OCI-M2 (cell line): ENCODE data around the gene PDSS2.

Experiments
- DNase-seq: peaks from one replicate; lab custom pipeline; 2025; ENCODE audit not compliant: unreplicated experiment; lab: John Stamatoyannopoulos, UW

The PDSS2 gene

DNA sequence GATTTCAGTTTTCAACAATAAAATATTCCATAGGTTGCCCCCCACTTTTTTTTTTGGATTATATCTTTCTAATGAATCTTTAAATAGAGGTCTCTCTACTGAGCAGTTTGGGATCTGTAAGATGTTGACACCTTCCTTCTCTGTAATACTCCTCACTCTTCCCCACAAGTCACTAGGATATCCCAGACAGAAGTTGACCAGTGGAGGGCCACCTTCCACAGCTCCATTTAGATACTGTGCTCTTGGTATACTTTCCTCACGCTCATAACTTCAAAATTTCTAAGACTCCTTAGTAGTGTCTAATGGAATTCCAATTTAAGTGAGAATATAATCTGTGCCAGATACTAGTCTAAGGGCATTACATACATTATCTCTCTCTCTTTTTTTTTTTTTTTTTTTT, 185.1 kb downstream of the PDSS2 start:
- no peak for DNase-seq

GRCh38 chr6:107272246-107272645, 187.1 kb downstream of the PDSS2 start:
- no peak for DNase-seq

GRCh38 chr6:107271208-107271790, 188.1 kb downstream of the PDSS2 start:
- DNase-seq = no peak

DNA sequence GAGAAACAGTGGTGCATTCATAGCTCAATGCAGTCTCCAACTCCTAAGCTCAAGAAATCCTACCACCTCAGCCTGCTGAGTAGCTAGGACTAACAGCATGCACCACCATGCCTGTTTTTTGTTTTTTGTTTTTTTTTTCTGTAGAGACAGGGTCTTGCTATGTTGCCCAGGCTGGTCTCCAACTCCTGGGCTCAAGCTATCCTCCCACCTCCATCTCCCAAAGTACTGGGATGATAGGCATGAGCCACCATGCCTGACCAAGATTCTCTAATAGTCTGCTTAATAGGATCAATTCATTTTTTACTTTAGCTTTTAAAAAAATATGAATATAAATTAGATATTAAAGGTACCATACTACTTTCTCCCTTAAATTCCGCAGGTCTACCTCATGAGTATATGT, 191.7 kb downstream of the PDSS2 start:
- DNase-seq = no peak

- DNase-seq = no peak
Measured at GRCh38 chr6:107267006-107267405, 192.4 kb downstream of the PDSS2 start.

GRCh38 chr6:107266563-107266962, 192.8 kb downstream of the PDSS2 start:
- DNase-seq = no peak

- DNase-seq = no peak
Measured at GRCh38 chr6:107264357-107264840, 195.0 kb downstream of the PDSS2 start.

- no peak for DNase-seq
Measured at GRCh38 chr6:107259951-107260350, 199.4 kb downstream of the PDSS2 start.

- no peak for DNase-seq
Measured at GRCh38 chr6:107248147-107248546, 211.2 kb downstream of the PDSS2 start.

GRCh38 chr6:107246972-107247615, 212.3 kb downstream of the PDSS2 start:
- no peak for DNase-seq

DNA sequence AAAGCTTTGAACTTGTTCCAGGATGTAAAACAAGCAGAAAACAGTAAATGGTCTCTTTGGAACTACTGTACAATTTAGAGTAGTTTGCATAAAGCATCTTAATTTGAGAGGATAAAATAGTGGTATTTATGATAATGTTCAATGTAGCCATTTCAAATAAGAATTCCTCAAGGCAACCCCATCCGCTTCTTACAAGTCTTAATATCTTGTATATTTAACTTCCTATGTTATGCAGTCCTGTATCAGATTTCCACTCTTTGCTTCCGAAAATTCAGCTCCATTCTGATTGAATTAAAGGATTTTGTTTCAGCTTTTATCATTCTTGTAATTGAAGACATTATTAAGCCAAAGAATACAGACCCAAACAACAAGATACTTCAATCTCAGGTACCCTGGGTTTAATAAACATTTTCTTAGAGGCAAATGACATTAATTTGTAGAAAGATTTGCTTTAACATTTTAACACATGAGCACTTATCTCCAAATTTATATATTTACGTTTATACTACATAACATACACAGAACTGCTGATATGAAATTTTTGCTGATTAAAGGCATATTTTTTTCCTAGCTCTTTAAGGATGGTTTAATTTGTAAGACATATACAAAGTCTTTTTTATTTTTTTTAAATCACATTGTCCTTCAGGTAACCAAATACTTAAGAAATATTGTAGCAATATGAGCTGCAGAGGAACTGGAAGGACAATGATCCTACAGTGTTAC, 213.0 kb downstream of the PDSS2 start:
- DNase-seq = no peak

DNA sequence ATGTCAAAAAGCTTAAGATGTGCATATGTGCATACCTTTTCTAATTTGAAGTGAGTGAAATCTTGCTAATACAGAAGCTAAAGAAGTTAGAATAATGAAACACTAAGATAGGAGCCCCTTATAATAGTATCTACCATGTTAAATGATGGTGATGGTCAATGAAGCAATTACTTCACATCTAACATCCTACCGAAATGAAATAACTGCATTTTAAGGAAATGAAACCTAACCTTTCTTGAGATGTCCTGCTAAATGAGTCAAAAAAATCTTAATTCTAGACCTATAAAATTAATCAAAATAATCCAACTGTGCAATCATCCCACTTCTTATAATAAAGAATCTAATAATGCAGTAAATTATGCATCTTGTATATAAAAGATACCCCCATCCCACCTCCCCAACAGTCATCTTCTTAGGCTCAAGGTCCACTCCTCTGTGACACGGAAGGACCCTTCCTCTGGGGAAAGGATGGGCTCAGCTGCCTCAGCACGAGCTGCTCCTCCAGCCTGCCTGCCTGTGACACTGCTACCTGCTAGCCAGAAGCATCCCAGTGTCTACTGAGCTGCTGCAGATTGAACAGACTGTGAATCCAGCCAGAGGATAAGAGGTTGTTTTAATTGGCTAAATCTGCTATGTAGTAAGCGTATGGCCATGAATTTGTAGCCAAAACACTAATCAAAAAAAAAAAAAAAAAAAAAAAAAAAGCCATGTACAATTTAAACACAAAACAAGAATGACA, 214.5 kb downstream of the PDSS2 start:
- DNase-seq = no peak

DNA sequence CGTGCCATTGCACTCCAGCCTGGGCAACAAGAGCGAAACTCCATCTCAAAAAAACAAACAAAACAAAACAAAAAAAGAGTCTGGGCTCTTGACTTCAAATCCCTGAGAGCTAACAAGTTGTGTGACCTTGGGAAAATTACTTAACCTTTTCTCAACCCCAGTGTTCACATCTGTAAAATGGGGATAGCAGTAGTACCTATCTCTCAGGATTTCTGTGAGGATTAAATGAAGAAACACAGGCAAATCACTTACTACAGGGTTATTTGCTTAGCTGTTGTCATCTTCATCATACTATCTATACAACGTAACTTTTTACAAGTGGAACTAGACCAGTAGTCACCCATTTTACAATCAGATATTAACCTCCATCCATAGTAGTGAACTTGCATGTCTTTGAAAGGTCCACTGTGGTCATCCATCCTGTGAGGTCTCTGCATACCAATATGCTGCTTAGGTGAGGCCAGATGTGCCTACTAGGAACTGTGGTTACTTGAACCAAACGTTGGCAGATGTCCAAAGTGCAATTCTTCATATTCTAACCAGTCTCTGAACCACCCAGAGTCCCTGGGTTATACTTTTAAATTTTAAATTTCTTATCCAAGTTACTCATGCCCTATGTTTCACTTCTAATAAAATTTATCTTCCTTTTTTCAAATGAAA, 215.2 kb downstream of the PDSS2 start:
- DNase-seq = no peak

DNA sequence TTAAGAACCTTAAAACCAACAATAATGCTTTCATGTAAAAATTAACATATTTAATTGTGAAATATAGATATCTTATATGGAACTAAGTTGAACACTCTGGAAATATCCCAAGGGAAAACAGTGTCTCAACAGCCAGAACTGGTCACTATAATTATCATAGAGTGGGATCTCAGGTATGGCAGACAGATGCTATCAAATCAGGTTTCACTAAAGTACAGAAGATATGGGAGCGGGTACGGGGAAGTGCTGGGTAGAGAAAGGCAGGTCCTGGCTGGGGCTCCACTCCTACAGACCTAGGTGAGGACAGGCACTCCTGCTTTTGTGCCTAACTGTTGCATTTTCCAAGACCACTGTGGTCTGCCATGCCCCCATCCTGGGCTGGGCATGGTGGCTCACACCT, 215.9 kb downstream of the PDSS2 start:
- no peak for DNase-seq

- DNase-seq = no peak
Measured at GRCh38 chr6:107237992-107238660, 221.2 kb downstream of the PDSS2 start.

- DNase-seq = no peak
Measured at GRCh38 chr6:107235511-107235910, 223.9 kb downstream of the PDSS2 start.

DNA sequence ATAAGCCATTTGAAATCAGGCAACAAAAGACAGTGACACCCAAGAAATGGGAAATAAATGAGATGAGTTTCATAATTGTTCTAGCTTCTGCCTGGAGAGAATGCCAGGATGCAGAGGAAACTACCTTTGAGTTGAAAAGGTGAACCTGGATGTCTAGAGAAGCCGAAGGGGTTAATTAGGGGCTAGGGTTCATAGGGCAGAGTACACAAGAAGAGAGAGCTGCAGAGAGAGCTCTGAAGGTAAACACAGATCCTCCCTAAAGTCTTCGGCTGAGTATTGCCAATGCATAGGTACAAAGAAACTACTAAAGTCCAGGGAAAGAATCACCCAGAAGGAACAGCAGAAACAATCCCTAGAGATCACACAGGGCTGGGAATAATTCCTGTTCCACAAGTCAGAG, 224.4 kb downstream of the PDSS2 start:
- no peak for DNase-seq

DNA sequence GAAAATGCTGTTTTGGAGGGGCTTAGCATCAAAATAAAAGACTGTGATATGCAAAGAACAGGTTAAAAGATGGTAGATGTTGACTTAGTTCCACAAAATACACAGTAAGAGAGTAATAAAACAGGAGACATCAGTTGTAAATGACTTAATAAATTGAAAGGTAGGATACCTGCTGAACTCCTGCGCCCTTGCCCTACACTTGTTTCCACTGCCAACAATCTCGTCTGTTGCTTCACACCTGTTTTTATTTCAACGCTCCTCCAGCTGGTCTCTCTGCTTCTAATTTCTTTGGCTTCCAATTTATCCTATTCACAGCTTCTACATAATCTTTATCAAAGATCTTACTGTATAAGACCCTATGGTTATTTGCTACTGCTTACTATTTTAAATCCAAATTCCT, 228.1 kb downstream of the PDSS2 start:
- DNase-seq = no peak

DNA sequence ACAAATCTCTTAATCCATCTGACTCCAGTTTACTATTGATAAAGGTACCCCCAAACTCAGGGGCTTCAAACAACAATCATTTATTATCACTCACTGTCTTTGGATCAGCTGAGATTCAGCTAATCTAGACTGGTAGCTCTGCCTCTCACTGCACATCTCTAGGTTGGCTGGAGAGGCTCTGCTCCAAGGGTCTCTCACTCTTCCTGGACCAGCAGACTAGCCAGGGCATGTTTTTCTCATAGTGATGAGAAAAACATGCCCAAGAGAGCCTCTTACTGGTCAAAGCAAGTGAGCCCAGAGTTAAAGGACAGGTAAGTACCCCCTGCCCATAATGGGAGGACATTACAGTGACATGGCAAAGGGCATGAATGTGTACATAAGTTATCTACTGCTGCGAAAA, 228.9 kb downstream of the PDSS2 start:
- no peak for DNase-seq

GRCh38 chr6:107230024-107230423, 229.3 kb downstream of the PDSS2 start:
- no peak for DNase-seq

DNA sequence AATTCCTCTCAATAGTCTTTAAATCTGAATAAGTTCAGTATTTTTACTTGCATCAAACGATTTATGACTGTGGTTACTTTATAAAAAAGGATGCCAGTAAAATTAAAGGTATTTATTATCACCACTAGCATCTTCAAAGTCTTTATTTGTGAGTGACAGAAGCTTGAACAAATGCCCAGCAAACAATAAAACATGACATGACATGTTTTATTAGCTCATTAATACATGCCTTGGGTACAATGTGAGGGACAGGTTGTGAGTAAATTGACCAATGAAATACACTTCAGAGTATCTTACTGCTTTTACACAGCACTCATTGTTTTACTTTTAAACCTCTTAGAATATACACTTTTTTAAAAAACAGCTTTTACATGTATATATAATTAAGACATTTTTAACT, 230.6 kb downstream of the PDSS2 start:
- DNase-seq = no peak
